Retinal pigment epithelial cell (primary cell): ENCODE data around the gene POLL.
"Not testable (repeated sequence)": the region's sequence is repeated elsewhere in the genome, so short reads cannot be mapped to it uniquely, and the experiment has no call there.

Source experiments
- DNase-seq: peaks from one replicate; pipeline ENCODE4 v3.0.0-alpha.2; 2010; ENCODE audit warnings: low read depth
- H3K4me3 ChIP-seq: 2 replicates; pipeline ENCODE4 v1.5.1; 2011; ENCODE audit warnings: mild to moderate bottlenecking, low read length, control low read depth, moderate library complexity
- TF ChIP-seq, protein P1 (sequence below): conservative IDR thresholded peaks from 2 replicates; pipeline ENCODE4 v1.5.1; 2011; ENCODE audit warnings: low read depth, low read length, control low read depth, inconsistent platforms

Gene POLL

DNA sequence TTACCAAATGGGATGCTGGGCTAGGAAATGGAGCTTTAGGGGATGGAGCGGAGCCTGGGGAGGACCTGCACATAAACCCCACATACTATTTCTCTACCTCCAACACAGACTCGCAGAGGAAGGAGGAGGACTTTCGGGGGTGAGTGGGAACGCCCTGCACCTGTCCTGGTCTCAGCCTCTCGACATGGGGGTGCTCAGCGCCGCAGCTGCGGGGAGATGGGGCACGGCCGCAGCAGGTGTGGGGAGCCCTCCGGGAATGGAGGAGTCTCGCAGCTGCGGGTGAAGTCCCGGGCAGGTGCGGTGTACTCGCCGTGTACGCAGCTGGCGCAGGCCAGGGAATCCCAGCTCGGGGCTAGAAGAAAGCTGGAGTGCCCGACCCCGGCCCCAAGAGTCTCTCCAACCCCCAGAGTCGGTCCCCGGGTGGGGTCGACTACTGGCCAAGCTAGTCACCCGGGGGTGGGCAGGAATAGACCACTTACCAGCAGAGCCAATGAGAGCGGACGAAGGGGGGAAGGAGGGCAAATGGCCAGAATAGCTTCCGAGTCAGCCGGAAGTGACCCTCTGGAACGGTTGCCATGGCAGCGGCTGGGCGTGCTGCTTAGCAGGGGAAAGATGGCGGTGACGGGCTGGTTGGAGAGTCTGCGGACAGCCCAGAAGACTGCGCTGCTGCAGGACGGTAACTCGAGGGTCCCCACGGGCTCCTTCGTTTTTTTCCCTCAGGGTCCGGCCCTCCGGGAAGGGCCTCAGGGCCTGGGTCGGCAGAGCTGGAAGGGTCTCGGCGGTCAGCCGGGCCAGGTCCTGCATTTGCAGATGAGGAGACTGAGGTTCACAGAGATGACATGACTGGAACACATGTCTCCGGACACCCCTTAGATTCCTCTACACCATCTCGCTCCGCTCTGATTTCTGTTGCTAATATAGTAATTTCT, at the start of gene POLL, which contains the start of gene DPCD:
Gene POLL, minus strand, starts transcription at position 533 of the 929 bp plus-strand sequence. CDS start 897 bp downstream, outside the sequence.
Gene DPCD, plus strand, starts transcription at position 597 of the 929 bp plus-strand sequence. Its CDS starts 16 bp downstream, at position 613.
- H3K4me3 ChIP-seq = peak within 1 kb of the TSS; percentile 69
- TF ChIP-seq, protein P1, sequence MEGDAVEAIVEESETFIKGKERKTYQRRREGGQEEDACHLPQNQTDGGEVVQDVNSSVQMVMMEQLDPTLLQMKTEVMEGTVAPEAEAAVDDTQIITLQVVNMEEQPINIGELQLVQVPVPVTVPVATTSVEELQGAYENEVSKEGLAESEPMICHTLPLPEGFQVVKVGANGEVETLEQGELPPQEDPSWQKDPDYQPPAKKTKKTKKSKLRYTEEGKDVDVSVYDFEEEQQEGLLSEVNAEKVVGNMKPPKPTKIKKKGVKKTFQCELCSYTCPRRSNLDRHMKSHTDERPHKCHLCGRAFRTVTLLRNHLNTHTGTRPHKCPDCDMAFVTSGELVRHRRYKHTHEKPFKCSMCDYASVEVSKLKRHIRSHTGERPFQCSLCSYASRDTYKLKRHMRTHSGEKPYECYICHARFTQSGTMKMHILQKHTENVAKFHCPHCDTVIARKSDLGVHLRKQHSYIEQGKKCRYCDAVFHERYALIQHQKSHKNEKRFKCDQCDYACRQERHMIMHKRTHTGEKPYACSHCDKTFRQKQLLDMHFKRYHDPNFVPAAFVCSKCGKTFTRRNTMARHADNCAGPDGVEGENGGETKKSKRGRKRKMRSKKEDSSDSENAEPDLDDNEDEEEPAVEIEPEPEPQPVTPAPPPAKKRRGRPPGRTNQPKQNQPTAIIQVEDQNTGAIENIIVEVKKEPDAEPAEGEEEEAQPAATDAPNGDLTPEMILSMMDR = no peak
- peak; percentile 83 for DNase-seq

DNA sequence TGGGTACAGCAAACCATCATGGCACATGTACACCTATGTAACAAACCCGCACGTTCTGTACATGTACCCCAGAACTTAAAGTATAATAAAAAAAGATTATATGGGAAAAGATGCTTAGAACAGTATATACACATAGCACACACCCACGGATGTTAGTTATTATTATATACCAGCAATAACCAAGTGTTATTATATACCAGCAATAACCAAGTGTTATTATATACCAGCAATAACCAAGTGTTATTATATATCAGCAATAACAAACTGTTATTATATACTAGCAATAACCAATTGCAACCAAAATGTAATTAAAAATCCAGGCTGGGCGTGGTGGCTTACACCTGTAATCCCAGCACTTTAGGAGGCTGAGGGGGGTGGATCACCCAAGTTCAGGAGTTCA, 45.5 kb upstream of the POLL start:
- H3K4me3 ChIP-seq, DNase-seq: not testable (repeated sequence)

DNA sequence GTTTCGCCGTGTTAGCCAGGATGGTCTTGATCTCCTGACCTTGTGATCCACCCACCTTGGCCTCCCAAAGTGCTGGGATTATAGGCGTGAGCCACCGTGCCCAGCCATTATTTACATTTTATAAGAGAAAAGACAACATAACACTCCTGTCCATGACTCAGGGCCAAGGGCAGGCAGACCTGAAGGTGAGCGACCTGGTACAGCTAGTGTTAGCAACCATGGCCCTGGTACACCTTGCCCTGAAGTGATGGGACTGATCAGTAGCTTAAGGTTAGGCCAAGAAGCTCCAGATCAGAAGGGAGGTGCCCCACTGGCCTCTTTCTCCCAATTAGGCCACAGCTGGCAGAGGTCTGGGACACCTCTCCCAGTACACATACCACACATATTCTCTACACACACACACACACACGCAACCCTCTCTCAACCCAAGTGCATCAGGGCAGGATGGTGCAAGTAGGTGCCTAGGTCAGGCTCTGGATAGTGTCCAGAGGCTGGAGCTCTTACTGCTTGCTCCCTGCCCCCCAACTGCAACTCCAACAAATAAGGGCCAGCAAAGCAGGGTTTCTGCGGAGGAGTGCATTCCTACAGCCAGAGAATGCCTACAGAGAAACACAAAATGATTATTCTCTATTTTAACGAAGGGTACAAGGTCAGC, 43.9 kb upstream of the POLL start:
- no peak for DNase-seq
- TF ChIP-seq, protein P1 = no peak
- H3K4me3 ChIP-seq = no peak overlapping the region

DNA sequence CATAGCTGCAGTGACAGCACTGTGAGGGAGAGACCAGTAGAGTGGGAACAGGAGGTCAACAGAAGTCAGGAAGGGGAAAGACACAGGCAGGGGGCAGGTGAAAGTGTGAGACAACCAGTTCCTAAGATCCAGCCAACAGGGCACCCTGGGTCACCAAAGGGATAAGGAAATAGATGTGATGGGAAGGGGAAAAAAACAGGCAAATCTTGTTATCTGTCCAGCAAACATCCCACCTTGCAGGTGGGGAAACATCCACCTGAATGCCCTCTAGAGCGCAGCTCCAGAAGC, 42.5 kb upstream of the POLL start:
- no peak for DNase-seq
- TF ChIP-seq, protein P1 = no peak
- no peak overlapping the region for H3K4me3 ChIP-seq

DNA sequence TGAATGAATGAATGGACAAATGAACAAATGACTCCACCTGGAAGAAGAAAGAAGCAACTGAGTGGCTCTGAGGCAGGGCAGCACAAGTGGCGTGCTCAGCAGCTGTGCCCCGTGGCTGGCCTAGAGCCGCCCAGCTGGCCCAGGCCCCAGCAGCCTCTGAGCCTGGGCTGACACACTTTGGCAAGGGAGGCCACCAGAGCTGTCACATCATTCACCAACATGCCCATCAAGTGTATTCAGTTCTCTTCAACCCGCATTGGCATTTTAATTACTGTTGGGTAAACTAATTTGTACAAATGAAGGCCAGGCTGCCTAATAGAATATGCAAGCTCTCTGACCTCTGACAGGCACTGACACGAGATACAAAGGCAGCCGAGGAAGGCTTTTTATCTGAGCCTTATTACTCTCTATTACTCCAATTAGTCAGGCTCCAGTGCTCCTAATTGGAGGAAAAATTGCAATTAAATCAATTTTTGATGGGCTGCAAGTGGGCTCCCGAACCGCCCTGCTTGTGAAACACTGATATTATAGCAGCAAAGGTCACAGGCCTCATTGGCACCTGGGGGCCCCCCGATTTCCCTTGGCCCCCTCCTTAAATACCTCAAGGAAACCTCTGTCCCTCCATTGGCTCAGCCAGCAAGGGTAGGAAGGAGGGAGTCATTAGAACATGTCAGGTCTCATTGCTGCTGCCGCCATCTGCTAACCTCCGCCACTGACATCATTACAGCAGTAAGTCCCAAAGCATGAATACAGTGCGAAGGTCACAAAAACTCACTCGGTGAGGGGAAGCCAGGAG, 42.0 kb upstream of the POLL start:
- DNase-seq = no peak
- TF ChIP-seq, protein P1 = no peak
- no peak overlapping the region for H3K4me3 ChIP-seq

DNA sequence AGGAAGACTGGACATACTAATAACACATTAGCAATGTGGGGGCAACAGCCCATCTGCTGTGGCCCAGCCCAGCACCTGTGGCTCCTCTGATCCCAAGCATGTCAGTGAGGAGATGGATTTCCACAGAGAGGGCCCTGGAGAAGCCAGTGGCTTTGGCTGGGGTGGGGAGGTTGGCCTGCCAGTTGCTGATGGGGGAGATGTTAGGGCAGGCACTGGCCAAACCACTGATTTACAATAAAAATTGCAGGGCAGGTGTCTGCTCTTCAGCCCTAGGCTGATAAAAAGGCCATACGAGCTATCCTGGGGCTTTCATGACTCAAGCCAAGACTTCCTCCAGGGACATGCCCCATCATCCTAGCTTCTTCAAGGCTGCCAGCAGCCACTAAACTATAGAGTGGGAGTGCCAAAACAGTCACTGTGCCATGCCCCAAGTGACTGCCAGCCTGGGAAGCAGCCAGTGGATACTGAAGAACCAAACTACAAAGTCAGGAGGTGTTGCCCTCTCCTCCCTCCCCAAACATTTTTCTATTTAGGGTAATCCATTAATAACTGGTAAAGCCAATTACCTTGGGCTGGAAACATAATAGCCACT, 37.9 kb upstream of the POLL start:
- TF ChIP-seq, protein P1 = no peak
- no peak for DNase-seq

More for the DNA sequence above, 37.9 kb upstream of the POLL start:
- H3K4me3 ChIP-seq = no peak overlapping the region
